SK-N-MC (cell line): ENCODE measurements around the gene TBX2.

Experiments used
- EZH2 ChIP-seq: fragments of 200-600 bp; sonication (generic); IDR thresholded peaks from one replicate; pipeline ENCODE4 v1.6.1; 2017; ENCODE audit warnings: antibody characterized with exemption
- FOXP2 ChIP-seq: optimal IDR thresholded peaks from 2 replicates; pipeline ENCODE3; 2011; ENCODE audit warnings: mild to moderate bottlenecking, moderate library complexity; ENCODE audit not compliant: insufficient read depth; ENCODE audit errors: extremely low read length, control extremely low read depth
- POLR2AphosphoS5 ChIP-seq: IDR thresholded peaks from 2 replicates; pipeline ENCODE4 v1.6.1; 2012; ENCODE audit warnings: mild to moderate bottlenecking, low read depth, low read length, borderline replicate concordance

- TF ChIP-seq EZH2 (no peak), POLR2AphosphoS5 (no peak), FOXP2 (no peak)
Measured at GRCh38 chr17:61362396-61362795, 37.2 kb upstream of the TBX2 start.
